SIG-M5 treated with dmso at 0.1 percent for 504 hours (cell line): ENCODE data around the gene CSRNP3.

ENCODE experiments used
- DNase-seq: peaks from one replicate; lab custom pipeline; 2025; ENCODE audit not compliant: unreplicated experiment; lab: John Stamatoyannopoulos, UW

The CSRNP3 gene, protein sequence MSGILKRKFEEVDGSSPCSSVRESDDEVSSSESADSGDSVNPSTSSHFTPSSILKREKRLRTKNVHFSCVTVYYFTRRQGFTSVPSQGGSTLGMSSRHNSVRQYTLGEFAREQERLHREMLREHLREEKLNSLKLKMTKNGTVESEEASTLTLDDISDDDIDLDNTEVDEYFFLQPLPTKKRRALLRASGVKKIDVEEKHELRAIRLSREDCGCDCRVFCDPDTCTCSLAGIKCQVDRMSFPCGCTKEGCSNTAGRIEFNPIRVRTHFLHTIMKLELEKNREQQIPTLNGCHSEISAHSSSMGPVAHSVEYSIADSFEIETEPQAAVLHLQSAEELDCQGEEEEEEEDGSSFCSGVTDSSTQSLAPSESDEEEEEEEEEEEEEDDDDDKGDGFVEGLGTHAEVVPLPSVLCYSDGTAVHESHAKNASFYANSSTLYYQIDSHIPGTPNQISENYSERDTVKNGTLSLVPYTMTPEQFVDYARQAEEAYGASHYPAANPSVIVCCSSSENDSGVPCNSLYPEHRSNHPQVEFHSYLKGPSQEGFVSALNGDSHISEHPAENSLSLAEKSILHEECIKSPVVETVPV

DNA sequence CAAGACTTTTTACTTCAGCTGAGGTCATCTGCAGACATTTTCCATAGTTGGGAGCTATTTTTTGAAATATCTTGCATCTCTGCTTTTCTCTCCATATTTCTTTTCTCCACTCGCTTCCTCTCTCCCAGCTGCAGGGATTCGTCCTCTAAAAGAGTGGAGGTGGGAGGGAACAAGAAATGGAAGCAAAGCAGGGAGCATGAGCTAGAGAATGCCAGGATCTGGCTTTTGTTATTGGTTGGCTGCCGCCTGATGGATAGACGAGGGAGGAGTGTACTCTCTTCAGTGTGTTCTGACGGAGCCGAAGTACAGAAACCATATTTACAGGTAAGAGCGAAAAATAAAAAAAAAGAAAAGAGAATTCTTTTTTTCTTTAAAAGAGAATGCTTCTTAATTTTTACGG is at the start of gene CSRNP3:
CSRNP3 (plus strand) TSS at position 282 of the 400 bp plus-strand sequence. CDS start 125,368 bp downstream, outside the sequence.
- DNase-seq = no peak

DNA sequence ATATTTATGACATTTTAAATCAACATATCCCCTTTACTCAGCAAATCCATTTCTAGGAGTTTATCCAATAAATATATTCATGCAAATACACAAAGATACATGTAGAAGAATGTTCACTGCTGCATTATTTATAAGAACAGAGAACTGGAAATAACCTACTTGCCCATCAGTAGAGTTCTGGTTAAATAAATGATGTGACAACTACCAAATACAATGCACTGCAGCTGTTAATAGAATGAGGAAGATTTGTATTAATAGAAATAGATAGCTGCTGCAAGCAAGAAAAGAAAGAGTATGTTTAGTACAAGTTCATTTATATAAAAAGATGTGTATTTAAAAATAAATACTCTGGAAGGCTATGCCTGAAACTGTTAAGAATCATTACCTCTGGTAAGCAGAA is 49.3 kb upstream of the CSRNP3 start:
- no peak for DNase-seq

DNA sequence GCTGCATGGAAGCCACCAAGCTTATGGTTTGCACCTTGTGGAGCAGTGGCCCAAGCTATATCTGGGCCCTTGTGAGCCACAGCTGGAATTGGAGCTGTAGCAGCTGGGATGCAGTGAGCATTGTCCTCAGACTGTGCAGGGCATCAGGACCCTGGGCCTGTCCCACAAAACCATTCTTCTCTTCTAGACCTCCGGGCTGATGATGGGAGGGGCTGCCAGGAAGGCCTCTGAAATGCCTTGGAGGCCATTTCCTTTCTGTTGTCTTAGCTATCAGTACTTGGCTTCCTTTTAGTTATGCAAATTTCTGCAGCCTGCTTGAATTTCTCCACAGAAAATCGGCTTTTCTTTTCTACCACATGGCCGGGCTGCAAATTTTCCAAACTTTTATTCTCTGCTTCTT is 46.4 kb upstream of the CSRNP3 start:
- DNase-seq = no peak

DNA sequence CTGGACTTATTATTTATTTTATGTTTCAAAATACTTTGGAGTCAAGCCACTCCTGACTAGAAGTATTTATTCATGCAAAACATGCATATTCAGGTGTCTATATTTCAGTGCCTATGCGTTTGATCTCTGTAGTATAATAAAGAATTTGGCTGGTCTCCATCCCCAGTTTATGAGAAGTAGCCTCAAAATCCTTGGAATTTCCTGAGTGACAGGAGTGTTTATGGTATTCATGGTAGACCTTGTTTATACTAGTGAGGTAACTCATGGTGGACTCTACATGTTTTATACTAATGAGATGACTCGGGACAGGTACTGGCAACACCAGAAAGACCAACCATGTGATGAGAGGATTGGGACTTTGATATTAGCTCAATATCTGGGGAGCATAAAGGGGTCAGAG is 43.9 kb upstream of the CSRNP3 start:
- no peak for DNase-seq

DNA sequence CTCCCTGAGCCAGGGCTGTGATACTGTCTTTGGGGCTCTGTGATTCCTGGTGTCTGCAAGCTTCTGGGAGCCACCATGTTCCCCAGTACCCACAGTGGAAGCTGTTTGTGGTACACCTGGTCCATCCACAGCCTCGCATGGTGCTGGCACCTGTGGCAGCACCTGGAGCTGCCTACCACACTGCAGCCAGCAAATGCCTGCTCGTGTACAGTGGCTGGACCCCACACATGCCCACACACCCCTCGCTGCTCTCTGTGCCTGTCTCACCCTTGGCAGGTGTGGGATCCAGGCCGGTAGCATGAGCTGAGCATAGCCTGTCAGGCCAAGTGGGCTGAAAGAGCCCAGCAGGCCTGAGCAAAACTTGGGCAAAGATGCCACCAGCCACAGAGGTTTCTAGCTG is 41.8 kb upstream of the CSRNP3 start:
- DNase-seq = no peak

DNA sequence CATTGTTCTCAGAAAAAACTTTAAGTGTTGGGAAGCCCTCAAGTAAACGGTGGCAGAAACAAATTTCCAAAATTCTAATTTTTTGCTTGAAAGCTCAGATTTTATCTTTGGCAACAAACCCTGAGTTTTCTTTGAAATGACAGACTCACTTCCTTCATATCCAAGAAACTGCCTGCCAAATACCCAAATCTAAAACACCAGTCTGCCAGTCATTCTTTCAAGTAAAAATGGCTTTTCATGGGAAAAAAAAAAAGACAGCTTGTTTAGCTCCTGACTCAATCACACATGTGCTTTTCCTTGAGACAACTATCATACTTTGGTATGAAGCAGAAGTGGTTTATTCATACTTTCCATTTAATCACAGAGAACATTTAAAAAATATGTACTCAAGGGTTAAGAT is 40.6 kb upstream of the CSRNP3 start:
- DNase-seq = no peak

DNA sequence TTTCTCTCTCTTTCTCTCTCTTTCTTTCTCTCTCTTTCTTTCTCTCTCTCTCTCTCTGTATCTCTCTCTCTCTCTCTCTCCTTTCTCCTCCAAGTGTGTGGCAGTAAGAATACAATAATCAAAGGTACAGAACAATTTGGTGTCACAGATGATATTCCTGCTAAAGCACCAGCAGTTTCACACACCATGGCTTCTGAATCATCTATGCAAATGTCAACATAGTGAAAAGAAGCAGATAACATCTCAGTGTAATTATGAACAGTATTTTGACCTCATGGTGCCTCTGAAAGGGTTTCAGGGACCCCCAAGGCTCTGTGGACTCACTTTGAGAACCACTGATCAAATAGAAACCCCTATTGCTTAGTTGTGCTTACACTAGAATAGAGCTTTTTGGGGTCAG is 38.5 kb upstream of the CSRNP3 start:
- no peak for DNase-seq

DNA sequence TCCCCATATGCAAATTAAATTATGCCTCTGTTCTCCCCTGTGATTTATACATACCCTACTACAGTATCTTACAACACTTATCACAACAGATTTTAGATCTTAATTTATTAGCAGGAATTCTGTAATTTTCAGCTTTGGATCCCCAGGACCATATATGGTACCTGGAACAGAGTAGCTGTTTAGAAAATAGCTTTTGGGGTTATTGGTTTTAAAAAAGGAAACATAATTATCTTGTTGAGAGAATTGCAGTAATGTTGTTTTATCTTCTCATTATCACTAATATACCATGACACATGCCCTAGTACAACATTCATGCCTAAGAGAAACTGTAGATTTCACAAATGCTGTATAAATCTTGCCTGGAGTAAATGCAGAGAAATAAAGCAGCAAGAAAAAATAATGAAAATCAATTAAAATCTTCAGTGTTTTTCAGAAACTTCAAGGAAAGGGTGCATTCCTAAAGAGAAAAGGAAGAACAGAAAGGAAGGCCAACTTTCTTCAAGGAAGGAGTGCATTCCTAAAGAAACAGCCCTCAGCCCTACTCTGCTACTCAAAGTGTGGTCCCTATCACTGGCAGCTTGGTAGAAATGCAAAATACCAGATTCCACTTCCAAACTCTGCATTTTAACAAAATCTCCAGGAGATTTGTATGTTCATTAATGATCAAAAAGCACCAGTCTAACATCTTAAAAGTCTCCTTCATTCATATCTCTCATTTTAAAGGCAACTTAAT is 37.1 kb upstream of the CSRNP3 start:
- no peak for DNase-seq

DNA sequence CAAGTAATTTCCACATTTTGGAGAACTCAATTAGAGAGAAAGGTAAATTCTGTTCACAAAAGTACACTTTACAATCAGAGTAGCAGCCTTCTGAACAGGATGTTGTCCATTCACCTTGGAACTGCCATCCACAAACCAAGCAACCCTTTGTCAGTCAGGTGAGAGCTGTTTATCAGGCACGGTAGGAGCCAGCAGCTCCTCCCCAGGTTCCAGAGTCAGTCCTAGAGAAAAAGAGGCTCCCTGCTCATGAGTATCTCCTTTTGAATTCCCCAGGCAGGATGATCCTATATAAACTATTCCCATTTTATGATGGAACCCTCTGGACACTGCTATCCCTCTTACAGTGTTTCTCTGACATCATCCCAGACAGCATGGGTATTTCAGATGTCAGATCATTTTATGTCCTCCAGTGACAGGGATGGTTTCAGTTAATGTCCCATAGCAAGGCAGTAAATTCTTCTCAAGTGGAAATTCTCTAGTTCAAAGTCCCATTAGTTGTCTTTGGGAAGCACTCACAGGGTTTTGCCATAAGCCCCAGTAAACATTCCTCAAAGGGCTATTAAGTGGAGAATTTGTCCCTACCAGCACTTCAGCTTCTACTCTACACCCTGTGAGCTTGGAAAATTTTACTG is 34.5 kb upstream of the CSRNP3 start:
- DNase-seq = no peak

DNA sequence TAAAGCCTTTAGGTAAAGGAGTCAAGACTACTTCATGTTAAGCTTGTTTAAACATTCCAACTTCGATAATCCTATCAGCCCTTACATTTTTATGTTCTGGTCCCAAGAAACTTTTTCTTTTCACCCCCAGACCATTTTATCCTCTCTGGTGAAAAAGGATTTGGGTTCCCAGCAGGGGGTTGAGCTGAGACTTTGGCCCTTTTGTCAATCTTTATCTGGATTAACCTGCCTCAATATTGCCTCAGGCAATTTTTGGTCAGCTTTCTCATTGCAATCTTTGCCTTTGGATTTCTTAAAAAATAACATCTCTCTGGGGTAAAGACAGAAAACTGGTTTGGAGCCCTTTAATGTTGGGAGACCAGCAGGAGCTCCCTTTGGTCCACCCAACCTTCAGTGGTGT is 33.9 kb upstream of the CSRNP3 start:
- DNase-seq = no peak

DNA sequence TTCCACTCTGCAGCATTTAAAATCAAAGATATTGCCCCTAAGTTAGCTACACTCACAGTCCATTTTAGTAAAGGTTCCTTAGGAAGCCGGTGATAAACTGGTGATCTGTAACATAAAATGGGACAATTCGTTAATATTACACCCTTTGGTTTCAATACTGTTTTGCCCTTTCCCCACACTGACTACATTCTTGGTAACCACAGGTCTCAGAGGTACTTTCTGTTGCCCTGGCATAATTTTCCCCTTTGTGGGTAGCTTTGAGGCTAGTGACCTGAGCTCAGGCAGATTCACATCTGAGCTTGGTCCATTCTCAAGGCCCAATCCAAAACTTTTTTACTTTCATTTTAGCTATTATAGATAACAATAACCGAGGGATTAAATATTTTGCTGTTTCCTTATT is 32.9 kb upstream of the CSRNP3 start:
- DNase-seq = no peak

DNA sequence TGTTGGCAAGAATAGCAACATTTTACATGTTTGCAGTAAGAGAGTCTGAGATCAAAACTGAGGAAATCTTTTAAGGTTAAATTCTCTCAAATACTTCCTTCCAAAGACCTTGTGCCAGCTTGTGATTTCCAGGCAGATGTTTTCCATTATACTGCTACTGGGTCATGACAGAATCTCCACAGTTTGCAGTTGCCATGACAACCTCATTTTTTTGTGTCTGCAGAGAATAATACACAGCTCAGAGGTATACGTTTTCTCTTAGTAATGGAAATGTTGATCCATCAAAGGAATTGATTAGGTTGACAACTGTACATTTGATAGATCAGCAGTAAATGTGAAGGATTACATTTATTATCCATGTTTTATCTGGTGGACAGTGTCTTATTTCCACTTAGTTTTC is 29.1 kb upstream of the CSRNP3 start:
- DNase-seq = no peak

DNA sequence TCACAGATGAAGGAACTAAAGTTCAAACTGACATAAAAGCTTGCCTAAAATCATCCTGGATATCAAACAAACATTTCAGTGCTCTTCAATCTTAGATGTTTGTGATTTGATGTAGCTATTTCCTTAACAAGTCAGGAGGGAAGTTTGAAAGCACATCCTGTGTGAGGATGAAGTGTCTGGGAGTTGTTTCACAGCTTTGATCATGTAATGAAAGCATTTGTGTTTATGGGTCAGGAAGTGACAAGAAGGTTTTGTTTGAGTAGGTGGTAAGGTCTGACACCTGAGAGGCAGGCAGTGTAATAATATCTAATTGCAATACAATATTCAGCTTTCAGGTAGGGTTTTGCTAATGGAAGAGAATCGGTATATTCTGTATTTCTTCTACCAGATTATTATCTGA is 26.0 kb upstream of the CSRNP3 start:
- no peak for DNase-seq

DNA sequence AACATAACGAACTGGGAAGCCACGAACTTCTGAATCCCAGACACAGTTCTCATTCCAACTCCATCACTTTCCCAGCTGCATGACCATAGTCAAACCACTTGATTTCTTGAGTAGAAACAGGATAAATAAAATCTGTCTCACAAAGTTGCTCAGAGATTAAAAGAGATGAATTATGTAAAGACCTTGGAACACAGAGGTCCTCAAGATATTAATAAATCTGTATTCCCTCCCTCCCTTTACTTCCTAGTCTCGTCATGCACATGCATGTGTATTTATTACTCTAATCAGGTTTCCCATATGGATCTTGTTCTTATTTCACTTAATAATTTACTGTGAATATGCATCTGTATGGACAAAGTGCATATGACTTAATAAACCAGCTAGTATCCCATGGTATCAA is 21.1 kb upstream of the CSRNP3 start:
- no peak for DNase-seq

DNA sequence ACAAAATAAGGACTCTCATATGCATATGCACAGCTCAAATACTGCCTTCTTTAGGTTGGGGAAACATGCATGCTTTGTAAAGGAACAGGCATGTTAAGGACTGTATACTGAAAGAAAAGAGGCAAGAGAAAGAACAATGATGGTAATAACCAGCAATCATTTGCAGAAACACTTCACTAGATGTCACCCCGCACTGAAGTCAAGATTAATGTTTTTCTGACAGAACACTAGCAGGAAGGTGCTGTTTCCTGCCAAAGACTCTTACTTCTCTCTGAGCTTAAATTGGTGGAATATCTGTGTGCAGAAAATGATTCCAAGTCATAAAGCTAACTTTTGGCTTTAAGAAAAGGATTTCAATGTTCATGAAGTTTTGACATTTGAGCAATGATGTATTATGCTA is 19.3 kb upstream of the CSRNP3 start:
- DNase-seq = no peak

DNA sequence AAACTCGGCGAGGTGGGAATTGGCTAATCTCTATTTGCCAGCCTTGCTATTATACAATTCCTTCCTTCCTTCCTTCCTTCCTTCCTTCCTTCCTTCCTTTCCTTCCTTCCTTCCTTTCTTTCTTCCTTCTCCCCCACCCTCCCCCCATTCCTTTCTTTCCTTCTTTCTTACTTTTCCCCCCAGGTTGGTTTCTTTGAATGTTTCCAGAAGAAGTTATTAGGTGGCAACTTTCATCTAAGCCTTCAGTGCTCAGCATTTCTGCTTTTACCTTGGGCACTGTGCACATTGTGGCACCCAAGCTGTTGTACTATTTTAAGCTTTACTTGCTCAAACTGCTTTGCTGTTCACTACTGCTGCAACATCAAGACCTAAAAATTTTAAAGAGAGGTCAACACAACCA is 17.2 kb upstream of the CSRNP3 start:
- DNase-seq = no peak

DNA sequence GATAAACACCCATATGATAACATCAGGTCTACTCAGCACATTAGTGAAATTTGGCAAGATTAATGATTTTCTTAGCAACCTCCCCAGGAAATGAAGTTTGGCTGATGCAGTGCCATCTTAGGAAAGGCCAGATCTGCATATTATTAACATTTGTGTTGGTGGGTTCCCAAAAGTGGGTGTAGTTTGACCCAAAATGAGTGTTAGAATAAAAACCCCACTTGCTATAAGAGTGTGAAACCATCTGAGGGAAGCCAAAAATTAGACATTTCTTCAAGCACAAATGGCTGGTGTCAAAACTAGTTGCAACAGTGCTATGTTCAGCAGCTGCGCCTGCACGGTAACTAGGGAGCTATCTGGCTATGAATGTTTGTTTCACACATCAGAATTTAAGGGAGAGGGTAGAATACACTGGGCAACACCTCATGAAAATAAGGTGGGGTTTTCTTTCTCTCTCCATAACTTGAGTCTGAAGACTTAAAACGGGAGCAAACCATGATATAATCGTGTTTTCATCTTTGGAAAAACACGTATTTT is 15.9 kb upstream of the CSRNP3 start:
- no peak for DNase-seq

DNA sequence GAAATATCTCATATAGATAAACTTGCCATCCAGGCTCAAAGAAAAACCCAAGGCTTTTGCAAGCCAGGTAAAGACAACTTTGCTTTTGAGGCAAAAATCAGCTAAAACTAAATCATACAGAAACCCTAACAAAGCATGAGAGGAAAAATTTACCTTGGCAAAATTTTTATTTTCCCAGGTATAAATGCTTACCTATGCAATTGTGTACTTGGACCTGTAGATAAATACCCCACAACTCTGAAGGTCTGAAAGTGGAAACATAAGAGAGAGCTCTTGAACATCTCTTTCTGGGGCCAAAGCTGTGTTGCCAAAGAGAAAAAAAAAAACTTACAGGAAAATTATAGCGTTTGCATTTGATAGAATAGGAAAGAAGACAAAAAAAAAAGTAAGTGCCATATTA is 14.6 kb upstream of the CSRNP3 start:
- DNase-seq = no peak

DNA sequence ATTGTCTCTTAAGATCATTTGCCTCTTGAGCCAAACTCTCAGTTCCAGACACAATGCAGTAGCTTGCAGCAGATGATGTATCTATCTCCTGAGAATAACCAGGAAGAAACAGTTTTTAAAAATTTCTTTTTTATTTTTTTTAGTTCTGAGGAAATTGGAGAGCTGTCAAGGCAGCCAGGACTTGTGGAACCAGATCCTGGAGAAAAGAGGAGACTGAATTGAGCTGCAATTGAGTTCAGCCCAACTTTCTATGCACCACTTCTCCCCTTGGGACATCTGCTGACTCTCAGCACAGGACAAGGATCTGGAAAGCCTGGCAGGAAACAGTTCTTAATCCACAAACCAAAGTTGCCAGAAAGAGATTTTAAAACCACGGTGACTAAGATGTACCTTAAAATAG is 13.5 kb upstream of the CSRNP3 start:
- DNase-seq = no peak

DNA sequence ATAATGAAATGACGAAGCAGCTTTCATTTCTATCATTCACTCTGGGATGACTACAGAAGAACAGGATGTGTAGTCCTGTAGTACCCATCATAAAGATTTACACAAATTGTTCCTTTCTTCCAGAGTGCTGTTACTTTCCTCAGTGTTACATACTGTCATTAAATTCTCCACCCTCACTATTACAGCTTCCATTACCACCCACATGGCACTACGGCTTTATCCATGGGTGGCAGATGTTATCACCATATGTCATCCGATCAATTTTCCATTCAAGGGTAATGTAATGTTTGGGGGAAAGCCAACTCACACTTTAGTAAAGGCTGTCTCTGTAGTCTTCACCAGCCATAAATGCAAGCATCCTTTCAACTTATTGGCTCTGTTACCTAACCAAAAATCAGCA is 7.1 kb upstream of the CSRNP3 start:
- DNase-seq = no peak

DNA sequence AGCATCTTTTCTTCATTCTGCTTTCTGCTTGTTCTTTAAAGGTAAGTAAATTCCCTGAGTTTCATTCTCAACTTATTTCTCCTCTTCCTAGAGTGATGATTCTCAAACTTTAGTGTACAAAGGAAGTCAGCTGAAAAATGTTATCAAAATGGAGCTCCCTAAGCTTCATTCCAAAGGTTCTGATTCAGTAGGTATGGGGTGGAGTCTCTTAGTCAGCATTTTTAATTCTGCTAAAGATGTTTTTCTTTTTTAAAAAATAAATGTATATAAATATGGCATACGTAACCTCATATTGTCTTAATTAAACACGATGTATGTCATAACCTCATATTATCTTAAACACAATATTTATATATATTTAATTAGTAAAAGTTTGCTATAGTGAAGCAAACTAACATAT is 3.1 kb upstream of the CSRNP3 start:
- no peak for DNase-seq

DNA sequence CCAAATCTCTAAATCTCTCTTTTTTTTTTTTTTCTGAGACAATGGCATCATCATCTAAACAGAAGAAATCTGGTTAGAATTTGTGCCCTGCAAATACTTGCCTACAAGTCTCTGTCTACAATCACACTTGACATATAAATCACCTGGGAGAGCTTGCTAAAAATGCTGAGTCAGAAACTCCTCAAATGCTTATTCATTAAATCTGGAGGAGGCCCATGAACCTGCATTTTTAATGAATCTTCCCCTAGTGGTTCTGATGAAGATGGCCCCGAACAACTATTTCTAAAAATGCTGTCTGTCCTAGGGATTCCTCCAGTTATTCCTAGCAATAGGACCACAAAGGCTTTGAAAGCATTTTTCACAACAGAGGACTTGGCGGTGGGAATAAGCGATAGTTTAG is 1.6 kb upstream of the CSRNP3 start:
- no peak for DNase-seq
